Measurements from ENCODE around the gene TEX14.

Gene TEX14

GRCh38 chr17:58641887-58642311 lies 49.9 kb downstream of the TEX14 start:
- DNase-seq: no peak

DNA sequence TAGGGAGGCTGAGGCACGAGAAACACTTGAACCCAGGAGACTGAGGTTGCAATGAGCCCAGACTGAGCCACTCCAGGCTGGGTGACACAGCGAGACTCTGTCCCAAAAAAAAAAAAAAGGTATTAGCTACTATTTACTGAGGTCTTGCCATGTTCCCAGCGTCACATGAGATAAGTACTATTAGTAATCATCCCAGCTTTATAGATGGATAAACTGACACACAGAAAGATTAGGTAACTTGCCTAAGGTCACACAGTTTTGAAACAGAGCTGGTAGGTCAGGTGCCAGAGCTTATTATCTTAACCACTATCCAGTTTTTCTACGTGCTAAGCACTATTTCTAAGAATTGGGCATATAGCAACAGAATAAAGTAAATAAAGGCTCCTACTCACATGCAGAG lies 51.6 kb downstream of the TEX14 start:
- DNase-seq: no peak

GRCh38 chr17:58639681-58640080 lies 52.2 kb downstream of the TEX14 start:
- DNase-seq: no peak

DNA sequence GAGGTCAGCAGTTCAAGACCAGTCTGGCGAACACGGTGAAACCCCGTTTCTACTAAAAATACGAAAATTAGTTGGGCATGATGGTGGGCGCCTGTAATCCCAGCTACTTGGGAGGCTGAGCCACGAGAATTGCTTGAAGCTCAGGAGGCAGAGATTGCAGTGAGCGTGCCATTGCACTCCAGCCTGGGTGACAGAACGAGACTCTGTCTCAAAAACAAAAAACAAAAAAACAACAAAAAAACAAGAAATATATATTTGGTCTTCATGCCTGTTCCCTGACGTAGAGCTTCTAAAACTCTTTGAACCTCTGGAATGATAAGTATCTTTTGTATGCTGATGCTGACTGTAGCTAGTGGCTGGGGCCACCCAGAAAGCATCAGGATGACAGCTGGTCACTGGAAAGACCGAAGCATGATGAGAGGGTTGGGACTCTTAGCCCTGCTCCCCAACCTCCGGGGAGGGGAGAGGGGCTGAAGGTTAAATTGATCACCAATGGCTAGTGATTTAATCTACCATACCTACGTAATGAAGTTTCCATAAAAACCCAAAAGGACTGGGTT lies 54.8 kb downstream of the TEX14 start:
- DNase-seq: no peak

DNA sequence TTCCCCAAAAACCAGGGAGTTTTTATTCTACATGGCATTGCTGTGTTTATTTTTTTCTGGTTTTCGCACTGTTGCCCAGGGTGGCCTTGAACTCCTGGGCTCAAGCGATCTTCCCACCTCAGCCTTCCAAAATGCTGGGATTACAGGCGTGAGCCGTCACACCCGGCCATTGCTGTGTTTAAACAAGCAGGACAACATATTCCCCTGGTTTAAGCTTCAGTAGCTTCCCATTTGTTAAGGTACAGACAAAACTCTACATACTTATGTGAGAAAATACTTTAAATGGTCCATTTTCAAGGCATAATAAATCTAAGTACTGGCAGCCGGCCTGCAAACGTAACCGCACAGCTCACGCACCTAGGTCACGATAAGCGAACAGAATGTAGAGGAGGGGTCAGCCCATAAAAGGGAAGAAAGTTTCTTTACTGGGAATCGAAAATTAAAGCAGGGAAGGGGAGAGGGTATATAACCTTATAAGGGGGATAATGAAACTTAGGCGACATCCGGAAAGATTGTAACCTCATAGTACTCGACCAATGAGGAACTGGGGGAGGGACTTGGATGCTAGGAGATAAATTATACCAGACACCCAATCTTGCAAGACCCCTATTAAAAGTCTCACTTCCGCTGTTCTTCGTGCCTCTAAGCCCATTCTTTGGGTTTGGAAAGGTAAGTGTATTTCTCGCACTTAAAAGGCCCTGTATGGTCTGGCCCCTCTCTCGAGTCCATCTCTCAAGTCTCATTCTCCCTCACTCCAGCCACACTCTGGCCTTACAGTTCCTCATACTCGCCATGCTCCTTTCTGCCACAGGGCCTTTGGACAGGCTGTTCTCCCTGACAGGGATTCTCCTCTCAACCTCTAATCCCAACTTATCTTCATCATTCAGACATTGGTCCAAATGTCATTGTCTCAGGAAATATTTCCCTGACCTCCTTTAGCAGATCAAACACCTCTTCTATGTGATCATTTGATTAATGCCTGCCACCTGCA lies 59.2 kb downstream of the TEX14 start:
- DNase-seq: no peak

DNA sequence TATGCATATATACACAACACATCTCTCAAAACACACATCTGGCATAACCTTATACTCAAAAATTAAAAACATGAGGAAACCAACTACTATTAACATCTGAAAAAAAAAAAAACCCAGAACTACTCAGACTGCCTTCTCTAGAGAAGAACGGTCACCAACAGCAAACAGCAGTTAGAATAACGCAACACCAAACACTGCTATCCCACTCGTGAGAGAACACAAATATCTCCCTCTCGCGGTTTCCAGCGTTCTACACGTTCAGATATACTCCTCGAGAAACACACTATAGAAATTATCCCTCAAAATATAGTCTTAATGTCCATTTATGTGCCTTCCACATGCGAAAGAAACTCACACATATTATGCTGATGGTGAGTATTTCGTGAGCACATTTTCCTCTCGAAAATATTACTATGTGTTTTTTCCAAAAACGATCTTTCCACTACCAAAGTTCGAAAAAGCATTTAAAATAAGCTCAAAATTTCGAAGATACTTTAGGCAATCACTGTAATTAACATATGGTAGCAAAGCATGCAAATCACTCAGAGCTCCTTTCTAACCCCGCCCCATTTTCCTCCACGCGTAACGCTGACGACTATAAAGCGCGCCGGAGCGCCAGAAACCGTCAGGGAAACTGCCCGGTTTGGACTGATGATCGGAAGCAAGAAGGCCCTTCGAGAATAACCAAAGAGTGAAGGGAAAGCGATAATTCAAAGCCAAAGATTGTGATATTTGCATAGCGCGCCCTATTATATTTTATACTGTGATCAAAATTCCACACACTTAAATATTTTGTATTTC lies 60.1 kb downstream of the TEX14 start:
- DNase-seq: peak; percentile 99

GRCh38 chr17:58630883-58631522 lies 60.8 kb downstream of the TEX14 start:
- DNase-seq: no peak

DNA sequence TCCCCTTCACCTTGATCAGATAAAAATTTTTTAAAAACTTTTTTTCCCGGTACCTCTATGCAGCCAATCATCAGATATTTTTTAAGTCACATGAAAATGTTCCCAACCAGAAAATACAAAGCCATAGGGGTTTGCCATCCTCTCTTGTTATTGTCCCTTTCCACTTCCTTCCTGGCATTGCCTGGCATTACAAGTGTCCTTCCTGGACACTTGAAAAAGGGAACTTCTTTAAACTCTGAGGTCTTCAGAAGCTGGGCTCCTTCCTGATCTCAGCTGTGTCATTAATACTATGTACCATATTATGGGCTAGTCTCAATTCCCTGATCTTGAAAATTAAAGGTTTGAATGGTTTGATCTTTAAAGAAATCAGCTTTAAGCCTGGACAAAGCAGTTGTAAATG lies 64.9 kb downstream of the TEX14 start:
- DNase-seq: no peak

GRCh38 chr17:58624751-58625150 lies 67.1 kb downstream of the TEX14 start:
- DNase-seq: no peak

DNA sequence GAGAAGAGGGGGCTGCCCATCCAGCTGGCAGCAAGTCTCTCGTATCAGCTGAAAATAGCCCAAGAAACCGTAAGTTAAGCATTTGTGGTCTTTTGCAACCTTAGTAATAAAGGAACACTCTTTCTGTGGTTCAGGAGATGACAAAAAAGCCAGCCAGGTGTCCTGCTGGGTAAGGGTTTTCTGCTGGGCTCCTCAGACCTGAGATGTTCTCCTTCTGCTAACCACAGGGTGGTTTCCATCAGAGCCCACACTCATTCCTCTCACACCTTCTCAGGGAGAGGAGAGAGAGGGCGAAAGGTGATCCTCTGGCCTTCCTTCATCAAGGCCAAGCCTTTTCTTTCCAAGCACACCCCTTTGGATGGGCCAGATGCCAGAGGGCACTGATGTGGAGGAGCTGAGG lies 70.7 kb downstream of the TEX14 start:
- no peak for DNase-seq

- no peak for DNase-seq
Measured at GRCh38 chr17:58618336-58618735, 73.5 kb downstream of the TEX14 start.

GRCh38 chr17:58617563-58617962 lies 74.3 kb downstream of the TEX14 start:
- DNase-seq: no peak

DNA sequence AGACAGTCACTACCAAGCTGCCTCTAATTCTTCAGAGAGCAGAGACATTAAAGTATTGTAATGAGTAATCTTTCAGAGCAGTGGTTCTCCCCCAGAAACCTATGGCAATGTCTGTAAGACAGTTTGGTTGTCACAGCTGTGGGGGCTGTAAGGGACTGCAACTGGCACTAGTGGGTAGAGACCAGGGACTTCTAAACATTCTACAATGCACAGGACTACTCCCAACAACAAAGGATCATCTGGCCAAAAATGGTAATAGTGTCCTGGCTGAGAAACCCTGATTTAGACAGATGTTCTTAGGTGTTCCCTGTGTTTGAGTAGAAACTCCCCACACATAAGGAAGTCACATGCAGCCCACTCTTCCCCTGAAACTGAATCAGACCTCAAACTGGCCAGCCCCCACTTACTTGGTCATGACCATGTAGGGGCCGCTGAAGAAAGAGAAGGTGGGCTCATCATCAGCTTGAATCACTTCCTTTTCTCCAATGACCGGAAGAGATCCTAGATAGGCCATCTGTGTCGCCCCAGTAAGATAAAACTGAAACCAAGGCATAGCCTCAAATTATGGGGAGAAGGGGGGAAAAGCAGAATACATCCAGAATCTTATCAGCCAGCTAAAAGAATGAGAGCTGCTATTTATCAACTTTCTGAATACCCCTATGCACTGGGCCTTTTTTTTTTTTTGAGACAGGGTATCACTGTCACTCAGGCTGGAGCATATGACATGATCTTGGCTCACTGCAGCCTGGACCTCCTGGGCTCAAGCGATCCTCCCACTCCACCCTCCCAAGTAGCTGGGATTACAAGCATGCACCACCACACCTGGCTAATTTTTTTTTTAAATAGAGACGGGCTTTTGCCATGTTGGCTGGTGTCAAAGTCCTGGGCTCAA lies 75.8 kb downstream of the TEX14 start:
- DNase-seq: no peak

DNA sequence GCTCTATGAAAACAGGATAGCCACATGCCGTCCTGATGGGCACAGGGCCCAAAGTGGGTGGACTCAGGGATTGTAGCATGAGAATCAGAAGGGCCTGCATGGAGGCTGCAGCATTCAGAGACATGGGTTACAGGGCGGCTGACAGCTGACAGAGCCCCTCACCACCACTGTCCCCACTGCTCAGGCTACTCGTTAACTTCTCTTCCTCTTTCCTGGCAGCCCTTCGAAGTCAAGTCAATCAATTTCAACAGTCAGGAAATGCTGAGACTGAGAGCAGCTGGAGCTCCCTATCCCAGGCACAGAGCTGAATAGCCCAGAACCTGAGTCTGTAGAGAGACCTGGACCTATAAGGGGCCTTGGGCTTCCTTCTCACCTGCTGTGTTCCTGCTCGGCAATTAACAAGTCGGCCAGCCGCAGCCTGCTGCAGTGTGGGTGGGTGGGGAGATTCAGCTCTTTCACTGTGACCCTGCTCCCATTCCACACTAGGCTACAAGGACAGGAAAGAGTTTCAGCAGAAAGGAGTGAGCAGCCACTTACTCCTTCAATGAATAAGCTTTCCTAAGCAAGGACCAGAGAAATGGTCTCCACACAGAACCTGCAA lies 76.9 kb downstream of the TEX14 start:
- DNase-seq: no peak

DNA sequence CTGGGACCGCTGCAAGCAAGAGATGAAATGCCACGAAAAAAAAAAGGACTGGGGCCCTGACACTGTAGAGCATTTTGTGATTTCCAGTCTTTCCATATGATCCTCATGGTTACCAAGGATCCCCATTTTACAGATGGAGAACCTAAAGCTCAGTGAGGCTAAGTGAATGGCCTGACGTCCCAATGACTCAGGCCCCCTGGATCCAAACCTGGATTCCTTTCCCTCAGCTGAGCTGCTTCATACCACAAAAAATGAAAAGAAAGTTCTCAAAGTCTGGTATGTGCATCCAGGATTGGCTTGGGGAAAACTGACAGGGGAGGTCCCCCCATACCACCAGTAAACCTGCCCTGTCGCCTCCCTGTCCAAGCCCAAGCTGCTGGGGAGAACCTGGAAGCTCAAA lies 80.5 kb downstream of the TEX14 start:
- DNase-seq: no peak

DNA sequence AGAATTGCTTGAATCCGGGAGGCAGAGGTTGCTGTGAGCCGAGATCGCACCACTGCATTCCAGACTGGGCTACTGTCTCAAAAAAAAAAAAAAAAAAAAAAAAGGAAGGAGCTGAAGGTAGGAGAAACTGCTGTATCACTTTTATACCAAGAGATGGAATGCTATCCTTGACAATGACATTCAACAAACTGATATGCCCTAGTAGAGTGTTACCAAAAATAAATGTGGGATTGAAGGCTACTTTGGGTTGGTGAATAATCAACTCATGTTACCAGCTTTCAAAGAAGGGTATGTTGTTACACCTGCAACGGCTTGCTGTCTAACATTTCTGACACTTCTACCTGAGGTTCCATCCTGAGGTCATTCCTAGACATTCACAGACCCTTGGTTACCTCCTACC lies 84.9 kb downstream of the TEX14 start:
- DNase-seq: no peak

DNA sequence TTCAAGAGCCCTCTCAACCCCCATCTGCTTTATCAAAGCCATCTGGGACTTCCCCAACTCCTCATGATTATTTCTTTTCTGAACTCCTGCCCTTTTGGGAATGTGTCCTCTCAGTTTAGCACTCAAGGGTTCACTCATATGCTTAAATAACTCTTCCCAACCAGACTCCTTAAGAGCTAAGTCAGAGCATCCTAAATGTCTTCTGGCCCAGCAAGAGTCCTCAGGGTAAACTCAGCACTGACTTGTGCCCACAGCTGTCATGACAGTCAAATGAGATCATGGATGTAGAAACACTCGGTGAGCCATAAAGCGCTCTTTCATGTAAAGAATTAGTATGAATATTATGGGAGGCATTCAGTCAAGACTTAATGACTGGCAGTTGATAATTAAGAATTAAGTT lies 85.9 kb downstream of the TEX14 start:
- DNase-seq: peak; percentile 21

GRCh38 chr17:58605470-58605869 lies 86.4 kb downstream of the TEX14 start:
- no peak for DNase-seq

DNA sequence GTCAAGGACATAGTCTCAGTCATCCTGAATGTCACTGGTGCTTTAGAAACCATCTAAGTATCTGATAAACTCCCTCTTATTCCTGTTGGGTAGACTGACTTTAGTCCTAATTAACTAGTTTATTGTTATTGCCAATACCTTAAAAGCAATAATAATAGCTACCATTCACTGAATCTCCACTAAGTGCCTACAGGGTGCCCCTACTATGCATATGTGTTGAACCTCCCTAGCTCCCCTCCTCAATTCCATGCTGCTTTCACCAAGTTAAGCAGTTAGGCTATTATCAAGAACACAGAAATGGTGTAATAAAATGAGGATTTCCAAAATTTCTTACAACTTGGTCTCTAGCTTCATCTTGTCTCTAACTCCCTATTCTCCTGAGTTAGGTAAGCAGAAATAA lies 89.9 kb downstream of the TEX14 start:
- no peak for DNase-seq

DNA sequence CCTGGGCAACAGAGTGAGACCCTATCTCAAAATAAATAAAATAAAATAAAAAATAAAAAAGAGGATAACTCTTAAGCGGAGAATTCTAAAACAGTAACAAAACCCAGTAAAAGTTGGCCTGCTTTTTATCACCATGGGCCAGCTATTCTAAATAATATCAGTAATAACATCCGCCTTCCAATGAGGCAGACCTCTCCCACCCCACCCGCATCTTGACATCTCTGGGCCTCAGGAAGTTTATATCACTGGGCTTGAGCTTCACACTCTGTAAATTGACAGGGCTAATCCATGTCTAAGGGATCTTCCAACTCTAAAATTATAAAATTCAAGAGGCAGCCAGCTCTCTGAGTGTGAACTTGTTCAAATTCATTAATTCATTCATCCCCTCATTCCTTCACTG lies 94.5 kb downstream of the TEX14 start:
- no peak for DNase-seq

DNA sequence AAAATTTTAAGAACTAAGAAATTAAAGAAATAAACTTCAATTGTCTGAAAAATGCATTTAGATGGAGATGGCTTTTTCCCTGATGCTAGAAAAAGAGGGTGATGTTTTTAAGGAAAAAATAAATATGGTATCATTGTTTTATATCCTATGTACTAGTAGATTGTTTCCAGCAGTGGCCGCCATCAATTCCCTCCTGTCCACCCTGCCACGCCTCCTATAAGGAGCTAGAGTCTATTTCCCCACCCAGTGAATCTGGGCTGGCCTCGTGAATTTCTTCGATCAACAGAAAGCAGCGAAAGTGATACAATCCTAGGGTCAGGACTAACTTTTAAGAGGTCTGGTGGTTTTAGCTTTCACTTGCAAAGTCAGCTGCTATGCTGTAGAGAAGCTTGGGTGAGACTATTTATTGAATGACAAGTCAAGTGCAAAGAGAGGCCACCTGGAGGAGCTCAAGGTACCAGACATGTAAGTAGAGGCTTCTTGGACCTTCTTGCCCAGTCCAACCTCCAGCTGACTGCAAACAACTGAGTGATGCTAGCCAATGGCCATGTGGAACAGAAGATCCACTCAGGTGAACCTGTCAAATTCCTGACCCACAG lies 96.6 kb downstream of the TEX14 start:
- DNase-seq: no peak
